ENCODE data around the gene ANO4.

The ANO4 gene

GRCh38 chr12:100826323-100826722 lies 31.7 kb downstream of the ANO4 start:
- DNase-seq (ENCODE audit: low read depth in 2 of 2), result peak; percentile 52 to 59

GRCh38 chr12:100827901-100828520 lies 33.4 kb downstream of the ANO4 start:
- H3K4me3 ChIP-seq (replicated peaks in 1 of 2; ENCODE audit: low read depth in 2 of 2, low read length in 2 of 2), result no peak overlapping the region
- TF ChIP-seq, protein P1, sequence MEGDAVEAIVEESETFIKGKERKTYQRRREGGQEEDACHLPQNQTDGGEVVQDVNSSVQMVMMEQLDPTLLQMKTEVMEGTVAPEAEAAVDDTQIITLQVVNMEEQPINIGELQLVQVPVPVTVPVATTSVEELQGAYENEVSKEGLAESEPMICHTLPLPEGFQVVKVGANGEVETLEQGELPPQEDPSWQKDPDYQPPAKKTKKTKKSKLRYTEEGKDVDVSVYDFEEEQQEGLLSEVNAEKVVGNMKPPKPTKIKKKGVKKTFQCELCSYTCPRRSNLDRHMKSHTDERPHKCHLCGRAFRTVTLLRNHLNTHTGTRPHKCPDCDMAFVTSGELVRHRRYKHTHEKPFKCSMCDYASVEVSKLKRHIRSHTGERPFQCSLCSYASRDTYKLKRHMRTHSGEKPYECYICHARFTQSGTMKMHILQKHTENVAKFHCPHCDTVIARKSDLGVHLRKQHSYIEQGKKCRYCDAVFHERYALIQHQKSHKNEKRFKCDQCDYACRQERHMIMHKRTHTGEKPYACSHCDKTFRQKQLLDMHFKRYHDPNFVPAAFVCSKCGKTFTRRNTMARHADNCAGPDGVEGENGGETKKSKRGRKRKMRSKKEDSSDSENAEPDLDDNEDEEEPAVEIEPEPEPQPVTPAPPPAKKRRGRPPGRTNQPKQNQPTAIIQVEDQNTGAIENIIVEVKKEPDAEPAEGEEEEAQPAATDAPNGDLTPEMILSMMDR (IDR thresholded peaks at IDR 0.05; ENCODE audit: low read depth, low read length), result peak; percentile 75
- DNase-seq (ENCODE audit: low read depth in 2 of 2), result peak; percentile 62 to 66

More at GRCh38 chr12:100826323-100826722, 31.7 kb downstream of the ANO4 start:
- TF ChIP-seq, protein P1 (IDR thresholded peaks at IDR 0.05; ENCODE audit: low read depth, low read length), result no peak
- no peak overlapping the region for H3K4me3 ChIP-seq (replicated peaks in 1 of 2; ENCODE audit: low read depth in 2 of 2, low read length in 2 of 2)

DNA sequence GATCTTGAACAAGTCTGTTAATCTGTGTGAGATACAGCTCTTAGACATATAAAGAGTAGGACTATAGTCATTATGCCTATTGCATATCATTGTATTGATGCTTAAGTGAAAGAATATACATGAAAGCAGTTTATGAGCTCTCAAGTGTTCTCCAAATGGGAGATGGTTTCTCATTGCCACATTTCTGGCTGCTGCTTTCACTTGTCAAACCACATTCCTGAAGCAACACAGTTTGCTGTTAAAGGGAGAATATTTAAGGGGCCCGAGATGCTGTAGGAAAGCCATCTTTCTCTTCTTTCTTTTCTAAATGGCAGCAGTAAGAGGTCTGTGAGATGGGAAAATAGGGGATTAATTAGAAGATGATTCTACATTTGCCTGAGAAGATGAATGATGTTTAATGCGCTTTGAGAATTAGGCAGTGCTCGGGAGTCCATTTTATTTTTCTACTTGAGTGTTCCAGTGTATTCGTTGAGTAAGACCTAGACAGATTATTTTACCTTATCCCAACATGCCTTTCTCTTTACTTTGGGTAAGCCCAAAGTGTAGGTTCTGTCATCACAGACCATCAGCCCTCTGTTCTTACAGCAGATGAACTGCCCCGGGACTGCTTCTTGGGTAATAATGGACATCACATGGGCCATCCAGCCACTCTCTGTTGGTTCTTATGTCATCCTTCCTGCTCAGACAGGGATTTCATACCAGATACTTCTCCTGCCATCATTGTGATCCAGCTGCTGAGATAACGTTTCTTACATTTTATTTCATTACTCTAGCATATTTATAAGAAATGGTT lies 35.6 kb downstream of the ANO4 start:
- TF ChIP-seq, protein P1 (IDR thresholded peaks at IDR 0.05; ENCODE audit: low read depth, low read length), result no peak
- no peak overlapping the region for H3K4me3 ChIP-seq (replicated peaks in 1 of 2; ENCODE audit: low read depth in 2 of 2, low read length in 2 of 2)
- no peak for DNase-seq (ENCODE audit: low read depth in 2 of 2)

DNA sequence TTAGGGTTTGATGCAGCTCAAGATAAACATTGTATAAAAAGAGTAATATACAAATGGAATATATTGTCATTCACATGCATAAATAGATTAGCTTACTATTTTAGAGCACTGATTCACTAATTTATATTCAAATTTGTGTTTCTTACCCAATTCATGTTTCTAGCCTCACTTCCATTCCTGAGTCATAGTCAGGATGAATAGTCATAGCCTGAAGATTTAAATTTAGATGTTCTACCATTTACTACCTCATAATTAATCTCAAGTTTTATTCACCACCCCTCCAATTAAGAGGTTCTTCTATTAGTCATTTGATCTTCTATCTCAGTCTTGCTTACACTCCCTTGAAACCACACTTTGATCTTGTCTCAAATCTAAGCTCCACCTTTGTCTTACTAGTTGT lies 38.7 kb downstream of the ANO4 start:
- H3K4me3 ChIP-seq (replicated peaks in 1 of 2; ENCODE audit: low read depth in 2 of 2, low read length in 2 of 2), result no peak overlapping the region
- DNase-seq (ENCODE audit: low read depth in 2 of 2), result no peak
- TF ChIP-seq, protein P1 (IDR thresholded peaks at IDR 0.05; ENCODE audit: low read depth, low read length), result no peak

DNA sequence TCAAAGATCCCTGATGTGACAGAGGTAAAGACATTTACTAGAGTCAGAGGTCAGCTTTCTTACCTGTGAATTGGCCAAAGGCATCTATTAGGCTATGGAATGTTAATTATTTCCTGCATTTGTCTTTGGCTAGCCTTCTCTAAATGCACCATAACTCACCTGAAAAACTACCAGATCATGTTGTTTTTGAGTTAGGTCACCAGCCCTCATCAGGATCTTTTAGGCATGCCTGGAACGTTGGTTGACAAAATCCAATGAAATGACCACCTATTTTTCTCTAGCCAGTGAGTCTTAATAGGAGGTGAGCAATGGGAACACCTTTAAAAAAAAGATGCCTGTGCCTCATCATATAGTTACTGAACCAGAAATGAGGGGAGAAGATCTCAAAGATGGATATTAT lies 46.2 kb downstream of the ANO4 start:
- TF ChIP-seq, protein P1 (IDR thresholded peaks at IDR 0.05; ENCODE audit: low read depth, low read length), result no peak
- H3K4me3 ChIP-seq (replicated peaks in 1 of 2; ENCODE audit: low read depth in 2 of 2, low read length in 2 of 2), result no peak overlapping the region
- no peak for DNase-seq (ENCODE audit: low read depth in 2 of 2)

DNA sequence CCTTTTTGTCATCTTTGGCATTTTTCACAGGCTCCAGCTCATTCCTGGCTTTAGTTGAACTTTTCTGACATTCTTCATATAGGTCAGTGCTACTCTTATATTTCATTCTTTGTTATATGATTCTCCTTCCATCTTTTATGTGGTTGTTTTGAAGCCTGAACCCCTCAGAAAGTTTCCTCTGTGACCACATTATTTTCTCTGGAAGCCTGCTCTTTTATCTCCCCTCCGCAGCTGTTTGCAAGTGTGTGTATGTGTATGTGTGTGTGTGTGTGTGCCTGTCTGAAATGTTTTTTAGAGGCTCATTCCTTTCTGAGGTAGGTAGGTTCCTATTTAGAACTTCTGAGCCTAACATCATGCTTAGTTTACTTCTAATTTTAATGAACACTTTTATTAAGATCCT lies 47.6 kb downstream of the ANO4 start:
- TF ChIP-seq, protein P1 (IDR thresholded peaks at IDR 0.05; ENCODE audit: low read depth, low read length), result no peak
- H3K4me3 ChIP-seq (replicated peaks in 1 of 2; ENCODE audit: low read depth in 2 of 2, low read length in 2 of 2), result no peak overlapping the region
- no peak for DNase-seq (ENCODE audit: low read depth in 2 of 2)

Data from cardiac fibroblast (primary cell).